Liver (tissue), 3 donors: Measurements from ENCODE around the gene GRK6.

Experiments used
- EGR1 ChIP-seq, 2 donors: IDR thresholded peaks; 2 replicates each; pipeline ENCODE4 v1.6.1; 2016 to 2018; ENCODE audit warnings: antibody characterized with exemption in 2 of 2, low read depth in 2 of 2
- GABPA ChIP-seq, 2 donors: IDR thresholded peaks in 1 of 2; conservative IDR thresholded peaks in 1 of 2; 2 replicates each; pipeline ENCODE4 v1.6.1; 2016; ENCODE audit warnings: antibody characterized with exemption in 2 of 2, mild to moderate bottlenecking in 1 of 2, moderate library complexity in 1 of 2
- HNF4A ChIP-seq, 2 donors: conservative IDR thresholded peaks; 2 replicates each; pipeline ENCODE4 v1.6.1; 2016; ENCODE audit warnings: antibody characterized with exemption in 2 of 2, mild to moderate bottlenecking in 2 of 2
- JUND ChIP-seq, 2 donors: IDR thresholded peaks; 2 replicates each; pipeline ENCODE4 v1.6.1; 2016; ENCODE audit warnings: antibody characterized with exemption in 2 of 2
- RAD21 ChIP-seq, 2 donors: IDR thresholded peaks; 2 replicates each; pipeline ENCODE4 v1.6.1; 2016; ENCODE audit warnings: antibody characterized with exemption in 2 of 2, mild to moderate bottlenecking in 2 of 2
- RXRA ChIP-seq, 2 donors: IDR thresholded peaks; 2 replicates each; pipeline ENCODE4 v1.6.1; 2017 to 2018; ENCODE audit warnings: antibody characterized with exemption in 2 of 2, mild to moderate bottlenecking in 1 of 2
- SP1 ChIP-seq: IDR thresholded peaks from 2 replicates; pipeline ENCODE4 v1.6.1; 2018; ENCODE audit warnings: antibody characterized with exemption, mild to moderate bottlenecking
- TAF1 ChIP-seq: conservative IDR thresholded peaks from 2 replicates; pipeline ENCODE4 v1.6.1; 2016; ENCODE audit warnings: antibody characterized with exemption, mild to moderate bottlenecking
- YY1 ChIP-seq: IDR thresholded peaks from 2 replicates; pipeline ENCODE4 v1.6.1; 2016; ENCODE audit warnings: antibody characterized with exemption, mild to moderate bottlenecking
- ZBTB33 ChIP-seq: IDR thresholded peaks from 2 replicates; pipeline ENCODE4 v1.6.1; 2016; ENCODE audit warnings: antibody characterized with exemption
- TF ChIP-seq, protein P1 (sequence below): fragments of 150-350 bp; IDR thresholded peaks from 2 replicates; pipeline ENCODE4 v1.5.1; 2017; ENCODE audit warnings: improper control_type of control experiment, low read depth, low read length; ENCODE audit not compliant: missing input control
- TF ChIP-seq, protein P2 (sequence below): IDR thresholded peaks from 2 replicates; pipeline ENCODE4 v1.6.1; 2016; ENCODE audit warnings: antibody characterized with exemption
- TF ChIP-seq, protein P3 (sequence below): IDR thresholded peaks from 2 replicates; pipeline ENCODE4 v1.6.1; 2016; ENCODE audit warnings: antibody characterized with exemption, mild to moderate bottlenecking
- TF ChIP-seq, protein P4 (sequence below): IDR thresholded peaks from 2 replicates; pipeline ENCODE4 v1.6.1; 2016; ENCODE audit warnings: antibody characterized with exemption
- donor health status: healthy.
- donor health status: healthy.

GRCh38 chr5:177419046-177419445 is 7.4 kb upstream of the GRK6 start:
- TF ChIP-seq, protein P1, sequence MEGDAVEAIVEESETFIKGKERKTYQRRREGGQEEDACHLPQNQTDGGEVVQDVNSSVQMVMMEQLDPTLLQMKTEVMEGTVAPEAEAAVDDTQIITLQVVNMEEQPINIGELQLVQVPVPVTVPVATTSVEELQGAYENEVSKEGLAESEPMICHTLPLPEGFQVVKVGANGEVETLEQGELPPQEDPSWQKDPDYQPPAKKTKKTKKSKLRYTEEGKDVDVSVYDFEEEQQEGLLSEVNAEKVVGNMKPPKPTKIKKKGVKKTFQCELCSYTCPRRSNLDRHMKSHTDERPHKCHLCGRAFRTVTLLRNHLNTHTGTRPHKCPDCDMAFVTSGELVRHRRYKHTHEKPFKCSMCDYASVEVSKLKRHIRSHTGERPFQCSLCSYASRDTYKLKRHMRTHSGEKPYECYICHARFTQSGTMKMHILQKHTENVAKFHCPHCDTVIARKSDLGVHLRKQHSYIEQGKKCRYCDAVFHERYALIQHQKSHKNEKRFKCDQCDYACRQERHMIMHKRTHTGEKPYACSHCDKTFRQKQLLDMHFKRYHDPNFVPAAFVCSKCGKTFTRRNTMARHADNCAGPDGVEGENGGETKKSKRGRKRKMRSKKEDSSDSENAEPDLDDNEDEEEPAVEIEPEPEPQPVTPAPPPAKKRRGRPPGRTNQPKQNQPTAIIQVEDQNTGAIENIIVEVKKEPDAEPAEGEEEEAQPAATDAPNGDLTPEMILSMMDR: no peak
- TF ChIP-seq GABPA (IDR thresholded peaks at IDR 0.05 in 1 of 2, conservative IDR thresholded peaks at IDR 0.05 in 1 of 2) (no peak), RXRA (IDR thresholded peaks at IDR 0.05) (no peak), TAF1 (no peak), EGR1 (IDR thresholded peaks at IDR 0.05; ENCODE audit: low read depth in 2 of 2) (no peak), RAD21 (IDR thresholded peaks at IDR 0.05) (no peak), YY1 (no peak), SP1 (no peak), JUND (IDR thresholded peaks at IDR 0.05) (no peak), ZBTB33 (no peak), HNF4A (conservative IDR thresholded peaks at IDR 0.05) (no peak)
- TF ChIP-seq, protein P2, sequence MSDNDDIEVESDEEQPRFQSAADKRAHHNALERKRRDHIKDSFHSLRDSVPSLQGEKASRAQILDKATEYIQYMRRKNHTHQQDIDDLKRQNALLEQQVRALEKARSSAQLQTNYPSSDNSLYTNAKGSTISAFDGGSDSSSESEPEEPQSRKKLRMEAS: no peak
- TF ChIP-seq, protein P3, sequence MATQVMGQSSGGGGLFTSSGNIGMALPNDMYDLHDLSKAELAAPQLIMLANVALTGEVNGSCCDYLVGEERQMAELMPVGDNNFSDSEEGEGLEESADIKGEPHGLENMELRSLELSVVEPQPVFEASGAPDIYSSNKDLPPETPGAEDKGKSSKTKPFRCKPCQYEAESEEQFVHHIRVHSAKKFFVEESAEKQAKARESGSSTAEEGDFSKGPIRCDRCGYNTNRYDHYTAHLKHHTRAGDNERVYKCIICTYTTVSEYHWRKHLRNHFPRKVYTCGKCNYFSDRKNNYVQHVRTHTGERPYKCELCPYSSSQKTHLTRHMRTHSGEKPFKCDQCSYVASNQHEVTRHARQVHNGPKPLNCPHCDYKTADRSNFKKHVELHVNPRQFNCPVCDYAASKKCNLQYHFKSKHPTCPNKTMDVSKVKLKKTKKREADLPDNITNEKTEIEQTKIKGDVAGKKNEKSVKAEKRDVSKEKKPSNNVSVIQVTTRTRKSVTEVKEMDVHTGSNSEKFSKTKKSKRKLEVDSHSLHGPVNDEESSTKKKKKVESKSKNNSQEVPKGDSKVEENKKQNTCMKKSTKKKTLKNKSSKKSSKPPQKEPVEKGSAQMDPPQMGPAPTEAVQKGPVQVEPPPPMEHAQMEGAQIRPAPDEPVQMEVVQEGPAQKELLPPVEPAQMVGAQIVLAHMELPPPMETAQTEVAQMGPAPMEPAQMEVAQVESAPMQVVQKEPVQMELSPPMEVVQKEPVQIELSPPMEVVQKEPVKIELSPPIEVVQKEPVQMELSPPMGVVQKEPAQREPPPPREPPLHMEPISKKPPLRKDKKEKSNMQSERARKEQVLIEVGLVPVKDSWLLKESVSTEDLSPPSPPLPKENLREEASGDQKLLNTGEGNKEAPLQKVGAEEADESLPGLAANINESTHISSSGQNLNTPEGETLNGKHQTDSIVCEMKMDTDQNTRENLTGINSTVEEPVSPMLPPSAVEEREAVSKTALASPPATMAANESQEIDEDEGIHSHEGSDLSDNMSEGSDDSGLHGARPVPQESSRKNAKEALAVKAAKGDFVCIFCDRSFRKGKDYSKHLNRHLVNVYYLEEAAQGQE: no peak
- TF ChIP-seq, protein P4, sequence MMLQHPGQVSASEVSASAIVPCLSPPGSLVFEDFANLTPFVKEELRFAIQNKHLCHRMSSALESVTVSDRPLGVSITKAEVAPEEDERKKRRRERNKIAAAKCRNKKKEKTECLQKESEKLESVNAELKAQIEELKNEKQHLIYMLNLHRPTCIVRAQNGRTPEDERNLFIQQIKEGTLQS: no peak
